H1 (cell line): ENCODE measurements around the gene LY86.

Experiments used
- ATF3 ChIP-seq: IDR thresholded peaks from 2 replicates; pipeline ENCODE4 v1.6.1; 2011; ENCODE audit warnings: low read depth, mild to moderate bottlenecking, low read length; ENCODE audit not compliant: insufficient read depth
- CEBPB ChIP-seq: IDR thresholded peaks from 2 replicates; pipeline ENCODE4 v1.6.1; 2012; ENCODE audit warnings: low read depth, low read length
- CREB1 ChIP-seq: IDR thresholded peaks from 2 replicates; pipeline ENCODE4 v1.6.1; 2012; ENCODE audit warnings: inconsistent platforms
- CTCF ChIP-seq, 3 experiments: IDR thresholded peaks; 1 replicate in 2 of 3; 2 replicates in 1 of 3; pipeline versions ENCODE4 v1.5.1 to v1.6.1; 2011; ENCODE audit warnings: low read length in 3 of 3, mild to moderate bottlenecking in 3 of 3, inconsistent platforms in 2 of 3, low read depth in 1 of 3, moderate library complexity in 1 of 3; ENCODE audit not compliant: insufficient read depth in 1 of 3; ENCODE audit errors: control extremely low read depth in 1 of 3
- EP300 ChIP-seq, 2 experiments: IDR thresholded peaks; 1 replicate in 1 of 2; 2 replicates in 1 of 2; pipeline ENCODE4 v1.6.1; 2011 to 2012; ENCODE audit warnings: low read depth in 2 of 2, low read length in 2 of 2, mild to moderate bottlenecking in 2 of 2, borderline replicate concordance in 1 of 2, inconsistent platforms in 1 of 2, moderate library complexity in 1 of 2
- GTF2F1 ChIP-seq: IDR thresholded peaks from 2 replicates; pipeline ENCODE4 v1.6.1; 2012; ENCODE audit warnings: low read depth, low read length, improper control_type of control experiment, borderline replicate concordance
- MAFK ChIP-seq: IDR thresholded peaks from 2 replicates; pipeline ENCODE4 v1.6.1; 2012; ENCODE audit warnings: low read depth, mild to moderate bottlenecking, improper control_type of control experiment, low read length
- NRF1 ChIP-seq: IDR thresholded peaks from 2 replicates; pipeline ENCODE4 v1.6.1; 2011; ENCODE audit warnings: mild to moderate bottlenecking, low read depth, low read length, improper control_type of control experiment
- POLR2A ChIP-seq, 2 experiments: IDR thresholded peaks; 1 replicate in 1 of 2; 2 replicates in 1 of 2; pipeline ENCODE4 v1.6.1; 2011; ENCODE audit warnings: low read depth in 2 of 2, low read length in 2 of 2, mild to moderate bottlenecking in 2 of 2; ENCODE audit errors: control extremely low read depth in 1 of 2
- POLR2AphosphoS5 ChIP-seq: IDR thresholded peaks from 2 replicates; pipeline ENCODE4 v1.6.1; 2011; ENCODE audit warnings: low read depth, low read length
- RAD21 ChIP-seq, 2 experiments: IDR thresholded peaks in 1 of 2; conservative IDR thresholded peaks in 1 of 2; 2 replicates each; pipeline ENCODE4 v1.6.1; 2011; ENCODE audit warnings: low read depth in 2 of 2, low read length in 2 of 2, improper control_type of control experiment in 1 of 2, inconsistent platforms in 1 of 2, mild to moderate bottlenecking in 1 of 2, moderate library complexity in 1 of 2
- TAF1 ChIP-seq: IDR thresholded peaks from 2 replicates; pipeline ENCODE4 v1.6.1; 2011; ENCODE audit warnings: mild to moderate bottlenecking, low read depth, low read length
- TCF12 ChIP-seq: IDR thresholded peaks from 2 replicates; pipeline ENCODE4 v1.6.1; 2011; ENCODE audit warnings: low read depth, mild to moderate bottlenecking, low read length
- YY1 ChIP-seq: IDR thresholded peaks from 2 replicates; pipeline ENCODE4 v1.6.1; 2011; ENCODE audit warnings: low read depth, mild to moderate bottlenecking, low read length

- TF ChIP-seq POLR2AphosphoS5 (no peak), TAF1 (no peak), EP300 (IDR thresholded peaks at IDR 0.05; ENCODE audit: borderline replicate concordance in 1 of 2, low read depth in 2 of 2, low read length in 2 of 2) (no peak), CTCF (IDR thresholded peaks at IDR 0.05; ENCODE audit: control extremely low read depth in 1 of 3, insufficient read depth in 1 of 3, low read depth in 1 of 3, low read length in 3 of 3) (no peak), POLR2A (IDR thresholded peaks at IDR 0.05; ENCODE audit: control extremely low read depth in 1 of 2, low read depth in 2 of 2, low read length in 2 of 2) (no peak), TCF12 (no peak), RAD21 (IDR thresholded peaks at IDR 0.05 in 1 of 2, conservative IDR thresholded peaks at IDR 0.05 in 1 of 2; ENCODE audit: low read depth in 2 of 2, low read length in 2 of 2) (no peak), CREB1 (no peak), NRF1 (no peak), ATF3 (no peak), YY1 (no peak), MAFK (no peak), GTF2F1 (no peak), CEBPB (no peak)
Observed at GRCh38 chr6:6565069-6565468, 23.5 kb upstream of the LY86 start.
